GM18526 (cell line): ENCODE measurements around the gene DMD.

Experiments used
- POLR2A ChIP-seq: IDR thresholded peaks from 3 replicates; pipeline ENCODE4 v1.6.1; 2011; ENCODE audit not compliant: insufficient read length; ENCODE audit errors: extremely low read depth

DMD gene

DNA sequence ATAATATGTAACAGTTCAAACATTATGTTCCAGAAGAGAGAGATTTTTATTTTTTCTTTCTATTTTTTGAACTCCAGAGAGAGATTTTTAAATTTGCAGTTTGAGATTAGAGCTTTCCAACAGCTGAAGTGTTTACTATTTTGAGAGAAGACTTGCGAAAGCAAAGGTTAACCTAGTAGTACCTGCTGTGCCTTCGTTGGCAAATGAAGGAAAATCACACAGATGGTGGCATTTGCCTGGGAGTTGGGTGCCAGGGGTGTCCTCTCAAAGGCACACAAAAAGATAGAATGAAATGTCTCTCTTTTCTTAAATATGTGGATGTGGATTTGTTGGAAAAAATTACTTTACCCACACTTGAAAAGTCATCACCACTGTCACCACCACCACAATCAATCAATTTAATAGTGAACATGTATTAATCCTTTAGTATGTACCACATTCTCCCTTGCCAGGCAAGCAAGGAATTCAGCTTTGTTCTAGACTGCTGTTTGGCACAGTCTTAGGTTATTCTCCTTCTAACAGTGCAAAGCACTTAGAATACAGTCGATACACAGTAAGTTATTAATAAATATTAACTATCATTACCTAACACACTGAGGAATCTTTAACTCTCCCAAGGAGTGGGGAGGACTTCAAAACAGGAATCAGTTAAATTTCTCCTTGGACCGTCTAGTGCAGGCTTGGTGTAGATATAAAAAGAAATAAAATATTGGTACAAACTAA is 1301.3 kb downstream of the DMD start:
- no peak for TF ChIP-seq POLR2A

DNA sequence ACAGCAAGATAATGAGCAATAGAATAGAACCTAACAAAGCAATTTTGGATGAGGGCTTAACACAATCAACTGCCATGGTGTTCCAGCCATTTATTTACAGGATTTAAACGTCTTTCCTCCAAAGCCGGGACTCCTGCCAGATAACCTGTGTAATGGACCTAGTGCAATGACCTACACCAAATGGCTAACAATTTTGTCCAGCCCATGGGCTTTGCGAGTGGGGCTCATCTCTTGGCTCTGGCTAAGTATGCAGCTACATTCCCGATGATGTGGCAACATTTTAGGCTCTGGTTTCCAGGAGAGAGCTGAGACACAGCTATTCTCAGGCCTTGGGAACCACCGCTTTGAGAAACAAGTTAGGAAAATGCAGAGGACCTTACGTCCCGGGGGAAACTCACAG is 1317.2 kb downstream of the DMD start:
- TF ChIP-seq POLR2A, result no peak

GRCh38 chrX:31893525-31893924 is 1317.8 kb downstream of the DMD start:
- no peak for TF ChIP-seq POLR2A

GRCh38 chrX:31889088-31889487 is 1322.3 kb downstream of the DMD start:
- TF ChIP-seq POLR2A, result no peak

- TF ChIP-seq POLR2A, result no peak
These were observed 1326.8 kb downstream of the DMD start for GRCh38 chrX:31884535-31884934.

GRCh38 chrX:31872007-31872406 is 1339.3 kb downstream of the DMD start:
- no peak for TF ChIP-seq POLR2A

- TF ChIP-seq POLR2A, result no peak
These were observed 1341.1 kb downstream of the DMD start for GRCh38 chrX:31870267-31870666.

GRCh38 chrX:31860686-31861085 is 1350.7 kb downstream of the DMD start:
- no peak for TF ChIP-seq POLR2A

GRCh38 chrX:31858915-31859314 is 1352.4 kb downstream of the DMD start:
- TF ChIP-seq POLR2A, result no peak

- no peak for TF ChIP-seq POLR2A
These were observed 1356.6 kb downstream of the DMD start for GRCh38 chrX:31854716-31855115.

DNA sequence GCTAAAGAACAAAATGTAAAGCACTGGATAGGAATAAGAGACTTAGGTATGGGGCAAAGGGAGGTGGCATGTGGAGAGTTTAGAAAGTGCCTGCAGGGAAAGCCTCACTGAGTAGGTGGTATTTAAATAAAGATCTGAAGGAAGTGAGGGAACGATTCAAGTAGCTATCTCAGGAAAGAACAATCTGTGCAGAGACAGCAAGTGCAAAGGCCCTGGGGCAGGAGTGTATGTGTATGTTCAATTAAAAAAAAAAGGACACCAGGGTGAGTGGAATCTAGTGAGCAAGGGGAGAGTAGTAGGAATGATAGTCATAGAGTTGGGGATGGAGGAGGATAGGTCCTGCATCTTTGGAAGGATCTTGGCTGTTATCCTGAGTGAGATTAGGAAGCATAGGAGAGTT is 1359.6 kb downstream of the DMD start:
- TF ChIP-seq POLR2A, result no peak

- no peak for TF ChIP-seq POLR2A
These were observed 1363.6 kb downstream of the DMD start for GRCh38 chrX:31847773-31848172.

- no peak for TF ChIP-seq POLR2A
These were observed 1366.3 kb downstream of the DMD start for GRCh38 chrX:31845003-31845402.

GRCh38 chrX:31838617-31839016 is 1372.7 kb downstream of the DMD start:
- TF ChIP-seq POLR2A, result no peak

DNA sequence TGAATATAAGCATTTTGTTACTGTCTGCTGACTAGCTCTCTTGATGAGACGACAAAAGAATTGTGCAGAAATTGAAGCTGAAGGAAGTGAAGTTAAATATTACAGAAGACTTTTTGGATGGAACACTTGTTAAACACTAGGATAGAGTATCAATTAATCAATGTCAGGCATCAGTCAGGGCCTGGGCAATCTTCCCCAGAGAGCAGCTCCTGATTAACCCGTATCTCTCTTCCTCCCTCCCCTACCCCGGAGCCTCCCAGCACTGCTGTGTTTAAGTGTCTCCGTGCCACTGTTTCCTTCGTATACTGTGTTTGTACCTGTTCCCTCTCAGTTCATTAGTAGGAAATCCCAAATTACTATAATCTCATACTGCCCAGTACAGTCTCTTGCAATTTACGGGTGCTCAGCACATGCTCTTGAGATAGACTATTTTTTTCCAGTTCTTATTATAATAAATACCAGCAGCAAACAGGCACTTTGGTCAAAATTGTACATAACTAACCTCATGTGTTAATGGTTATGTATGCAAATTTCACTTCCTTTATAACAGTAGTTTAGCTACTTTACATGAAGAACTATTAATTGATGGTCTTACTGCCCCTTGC is 1373.8 kb downstream of the DMD start:
- TF ChIP-seq POLR2A, result no peak

DNA sequence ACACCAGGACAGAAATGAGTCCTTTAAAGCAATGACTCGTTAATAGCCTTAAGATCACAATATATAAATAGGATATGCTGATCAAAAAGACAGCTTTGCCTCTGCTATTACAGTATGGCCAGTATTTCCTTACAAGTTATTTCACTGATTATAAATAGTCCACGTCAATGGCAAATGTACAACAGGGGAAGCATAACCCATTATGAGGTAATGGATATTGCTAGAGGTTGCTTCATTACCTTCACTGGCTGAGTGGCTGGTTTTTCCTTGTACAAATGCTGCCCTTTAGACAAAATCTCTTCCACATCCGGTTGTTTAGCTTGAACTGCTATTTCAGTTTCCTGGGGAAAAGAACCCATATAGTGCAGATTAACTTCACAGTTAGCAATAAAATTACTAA is 1374.9 kb downstream of the DMD start:
- no peak for TF ChIP-seq POLR2A

GRCh38 chrX:31832263-31832662 is 1379.1 kb downstream of the DMD start:
- TF ChIP-seq POLR2A, result no peak
